Mucosa of descending colon (tissue), 3 donors: ENCODE data around the gene UMAD1. TPM values are rescaled to one million over a fixed set of nuclear protein-coding genes. Genes with fewer than 3 reads are reported as not detected.

ENCODE experiments used
- ATAC-seq: fragments of 200-7000 bp; cut with Tn5 transposase; one replicate; pipeline ENCODE4 v1.9.1; 2020; ENCODE audit warnings: mild to moderate bottlenecking, moderate library complexity
- DNase-seq, 3 donors: peaks; one replicate each; pipeline ENCODE4 v3.0.0-alpha.2; 2020
- H3K36me3 ChIP-seq: fragments of 200-600 bp; one replicate; pipeline ENCODE4 v1.8.0; 2021; ENCODE audit warnings: low read depth, mild to moderate bottlenecking
- H3K4me1 ChIP-seq: fragments of 200-600 bp; one replicate; pipeline ENCODE4 v1.8.0; 2021; ENCODE audit warnings: low read depth, mild to moderate bottlenecking
- H3K4me3 ChIP-seq: fragments of 200-600 bp; one replicate; pipeline ENCODE4 v1.8.0; 2021; ENCODE audit warnings: mild to moderate bottlenecking
- H3K9me3 ChIP-seq: fragments of 200-600 bp; one replicate; pipeline ENCODE4 v1.8.0; 2021; ENCODE audit warnings: mild to moderate bottlenecking
- intact Hi-C, 2 donors: fragments of 100-400 bp; cut with DNase I in 1 of 2; cut with micrococcal nuclease in 1 of 2; formaldehyde crosslinking; loops; one replicate each; pipeline versions ENCODE4 v1.11.0 to v1.11.1; 2022; cut with DNase I, micrococcal nuclease
- total RNA-seq, 3 donors: library from RNA; stranded (reverse); fragmentation: NEBNext Ultra II Directional in 2 of 3; extraction: Animal tissue kit (Norgen Biotek cat#: 25700) in 2 of 3; gene quantifications; one replicate each; pipeline versions ENCODE4 v1.2.1 to v1.2.4, GENCODE V29; 2021 to 2023
- TF ChIP-seq, protein P1 (sequence below): fragments of 200-600 bp; IDR thresholded peaks from one replicate; pipeline ENCODE4 v1.8.0; 2022; ENCODE audit warnings: antibody characterized with exemption, mild to moderate bottlenecking
- donor health status: DM: no; HTN: no; CAD: no; lungs with moderate emphysema.
- donor health status: DM: no; HTN: no; CAD: no.
- donor health status: DM: no; HTN: yes; CAD: no.

Gene UMAD1
- total RNA-seq, 3 donors from 2014 or later: 18.5 to 22.1 (median 18.6) TPM

DNA sequence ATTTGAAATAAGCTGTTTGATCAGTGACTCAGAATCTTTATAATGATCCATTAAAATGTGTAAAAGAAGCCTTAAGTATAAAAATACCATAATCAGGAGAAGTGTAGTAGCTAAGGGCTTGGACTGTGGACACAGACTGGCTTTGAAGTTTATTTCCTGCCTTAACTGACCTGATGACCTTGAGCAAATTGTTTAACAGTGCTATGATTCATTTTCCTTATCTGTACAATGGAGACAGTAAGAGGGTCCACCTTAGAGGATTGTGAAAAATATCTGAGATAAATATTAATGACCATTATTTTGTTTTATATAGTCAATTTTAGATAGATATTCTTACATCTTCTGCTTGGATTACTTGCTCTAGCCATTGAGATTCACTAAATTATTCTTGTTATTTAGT is 91.2 kb downstream of the UMAD1 start:
- ATAC-seq (peak; percentile 64), DNase-seq (no peak)
- Histone ChIP-seq H3K9me3 (no peaks in the 10 kb centered on the region), H3K4me3 (no peak overlapping the region), H3K4me1 (peaks cover 9% of the 10 kb centered on the region), H3K36me3 (no peaks in the 10 kb centered on the region)
- intact Hi-C loops: no loop called here
- TF ChIP-seq, protein P1, sequence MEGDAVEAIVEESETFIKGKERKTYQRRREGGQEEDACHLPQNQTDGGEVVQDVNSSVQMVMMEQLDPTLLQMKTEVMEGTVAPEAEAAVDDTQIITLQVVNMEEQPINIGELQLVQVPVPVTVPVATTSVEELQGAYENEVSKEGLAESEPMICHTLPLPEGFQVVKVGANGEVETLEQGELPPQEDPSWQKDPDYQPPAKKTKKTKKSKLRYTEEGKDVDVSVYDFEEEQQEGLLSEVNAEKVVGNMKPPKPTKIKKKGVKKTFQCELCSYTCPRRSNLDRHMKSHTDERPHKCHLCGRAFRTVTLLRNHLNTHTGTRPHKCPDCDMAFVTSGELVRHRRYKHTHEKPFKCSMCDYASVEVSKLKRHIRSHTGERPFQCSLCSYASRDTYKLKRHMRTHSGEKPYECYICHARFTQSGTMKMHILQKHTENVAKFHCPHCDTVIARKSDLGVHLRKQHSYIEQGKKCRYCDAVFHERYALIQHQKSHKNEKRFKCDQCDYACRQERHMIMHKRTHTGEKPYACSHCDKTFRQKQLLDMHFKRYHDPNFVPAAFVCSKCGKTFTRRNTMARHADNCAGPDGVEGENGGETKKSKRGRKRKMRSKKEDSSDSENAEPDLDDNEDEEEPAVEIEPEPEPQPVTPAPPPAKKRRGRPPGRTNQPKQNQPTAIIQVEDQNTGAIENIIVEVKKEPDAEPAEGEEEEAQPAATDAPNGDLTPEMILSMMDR: no peak

DNA sequence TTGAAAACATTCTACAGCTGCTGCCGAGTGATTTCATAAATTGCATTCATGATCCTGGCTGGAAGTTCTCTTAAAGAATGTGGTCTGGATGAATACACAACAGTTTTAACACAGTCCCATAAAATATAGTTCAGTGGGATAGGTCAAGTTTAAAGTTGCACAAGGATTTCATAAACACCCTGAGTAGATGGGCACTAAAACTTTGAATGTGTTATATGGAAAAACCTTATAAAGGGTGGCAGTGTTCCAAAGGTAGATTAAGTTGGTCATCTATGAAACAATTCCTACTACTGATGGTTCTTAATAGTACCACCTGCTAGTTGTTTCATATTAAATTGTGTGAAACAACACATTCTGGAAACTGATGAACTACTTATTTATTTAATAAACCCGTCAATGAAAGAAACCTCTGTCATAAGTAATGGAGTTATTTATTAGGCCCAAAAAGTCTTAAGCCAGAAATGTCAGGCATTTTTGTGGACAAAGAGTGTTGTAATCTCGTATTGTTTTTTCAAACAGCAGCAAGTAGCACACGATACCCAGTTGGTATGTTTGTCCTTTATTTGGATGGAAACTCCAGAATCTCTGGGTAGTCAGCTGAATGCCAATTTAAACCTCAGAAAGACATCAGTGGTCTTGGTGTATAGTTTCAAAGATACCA is 92.2 kb downstream of the UMAD1 start:
- DNase-seq: no peak

DNA sequence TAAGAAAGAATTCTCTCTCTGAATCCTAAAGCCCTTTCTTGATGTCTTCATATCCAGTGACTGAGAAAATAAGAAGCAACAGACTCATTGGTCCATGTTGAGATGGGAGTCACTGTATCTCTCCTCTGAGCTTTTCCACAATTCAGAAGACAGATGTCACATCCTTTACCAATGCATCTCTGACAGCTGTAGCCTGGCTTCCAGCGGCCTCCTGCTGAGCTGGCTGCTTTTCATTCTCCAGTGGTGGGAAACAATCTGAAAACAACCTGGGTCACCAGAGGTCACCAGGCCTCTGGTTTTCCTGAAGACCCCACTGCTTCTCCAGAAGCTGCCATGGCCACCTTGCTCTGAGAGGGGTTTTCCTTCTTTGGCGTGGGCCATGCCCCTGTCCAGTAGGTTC is 96.1 kb downstream of the UMAD1 start:
- no peaks in the 10 kb centered on the region for H3K9me3 ChIP-seq
- TF ChIP-seq, protein P1: no peak
- H3K4me3 ChIP-seq: no peak overlapping the region
- ATAC-seq: no peak
- intact Hi-C loops: no loop called here
- H3K36me3 ChIP-seq: no peaks in the 10 kb centered on the region
- H3K4me1 ChIP-seq: peaks cover 6% of the 10 kb centered on the region
- DNase-seq: no peak

More for the DNA sequence above, 92.2 kb downstream of the UMAD1 start:
- Histone ChIP-seq H3K9me3 (no peaks in the 10 kb centered on the region), H3K4me1 (peaks cover 9% of the 10 kb centered on the region), H3K4me3 (no peak overlapping the region), H3K36me3 (no peaks in the 10 kb centered on the region)
- TF ChIP-seq, protein P1: no peak
- peak; percentile 65 for ATAC-seq
- intact Hi-C loops: no loop called here

DNA sequence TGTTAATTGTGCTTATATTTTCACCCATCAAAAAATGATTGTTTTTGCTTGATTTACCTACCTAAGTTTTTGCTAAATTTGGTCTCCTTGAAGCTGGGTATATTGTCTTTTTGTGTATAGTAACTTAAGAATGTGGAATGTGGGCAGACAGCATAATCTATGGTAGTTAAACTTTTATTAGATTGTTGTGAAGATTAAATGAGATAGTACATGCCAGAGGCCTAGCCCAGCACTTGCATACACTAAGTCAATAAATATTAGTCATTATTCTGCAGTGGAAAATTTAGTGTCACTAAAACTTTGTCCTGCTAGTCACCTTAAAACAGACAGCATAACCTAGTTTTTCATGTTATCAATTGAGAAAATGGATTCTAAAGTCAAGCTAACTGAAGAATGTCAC is 97.1 kb downstream of the UMAD1 start:
- Histone ChIP-seq H3K4me3 (no peak overlapping the region), H3K36me3 (no peaks in the 10 kb centered on the region), H3K4me1 (no peaks in the 10 kb centered on the region), H3K9me3 (no peaks in the 10 kb centered on the region)
- TF ChIP-seq, protein P1: no peak
- DNase-seq (no peak), ATAC-seq (no peak)
- intact Hi-C loops: no loop called here

DNA sequence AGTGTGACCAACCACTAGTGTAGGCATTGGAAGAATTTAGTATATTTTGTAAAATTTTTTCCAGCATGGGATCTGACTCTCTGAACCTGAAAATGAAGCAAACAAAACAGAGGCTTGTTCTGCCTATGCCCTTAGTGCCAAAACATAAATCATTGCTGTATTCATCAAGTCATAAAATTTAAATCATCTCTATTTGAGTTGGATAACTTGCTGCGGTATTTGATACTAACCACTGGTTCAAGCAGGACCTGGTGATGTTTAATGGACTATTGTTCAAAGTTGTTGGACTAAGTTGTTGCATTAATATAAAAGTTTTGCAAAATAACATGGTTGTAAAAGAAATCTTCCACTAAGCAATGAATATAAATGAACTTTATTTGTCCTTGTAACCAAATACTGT is 97.6 kb downstream of the UMAD1 start:
- no peaks in the 10 kb centered on the region for H3K9me3 ChIP-seq
- no peaks in the 10 kb centered on the region for H3K4me1 ChIP-seq
- H3K4me3 ChIP-seq: no peak overlapping the region
- intact Hi-C loops: no loop called here
- TF ChIP-seq, protein P1: no peak
- no peaks in the 10 kb centered on the region for H3K36me3 ChIP-seq
- DNase-seq: no peak
- ATAC-seq: no peak

DNA sequence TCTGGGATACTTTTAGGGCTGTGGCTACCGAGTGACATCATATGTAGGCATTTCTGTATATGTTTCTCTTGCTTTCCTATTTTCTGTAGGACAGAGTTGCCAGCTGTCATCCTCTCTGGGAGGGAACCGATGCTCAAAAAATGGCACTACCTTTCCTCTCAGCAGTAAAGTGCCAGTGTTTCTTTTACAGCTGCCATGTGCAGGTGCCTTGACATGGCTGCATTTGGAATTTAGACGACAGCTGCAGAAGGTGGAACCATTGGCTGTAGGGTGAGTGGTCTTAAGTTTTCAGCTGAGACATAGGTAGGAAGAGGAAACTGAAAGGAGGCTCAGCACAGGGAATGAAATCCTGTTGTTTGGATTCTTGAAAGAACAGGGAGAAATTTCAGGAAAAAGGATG is 98.1 kb downstream of the UMAD1 start:
- Histone ChIP-seq H3K4me1 (no peaks in the 10 kb centered on the region), H3K9me3 (no peaks in the 10 kb centered on the region), H3K36me3 (no peaks in the 10 kb centered on the region), H3K4me3 (no peak overlapping the region)
- no peak for ATAC-seq
- intact Hi-C loops: no loop called here
- TF ChIP-seq, protein P1: no peak
- no peak for DNase-seq
